ENCODE data around the gene PIGV.

DNA sequence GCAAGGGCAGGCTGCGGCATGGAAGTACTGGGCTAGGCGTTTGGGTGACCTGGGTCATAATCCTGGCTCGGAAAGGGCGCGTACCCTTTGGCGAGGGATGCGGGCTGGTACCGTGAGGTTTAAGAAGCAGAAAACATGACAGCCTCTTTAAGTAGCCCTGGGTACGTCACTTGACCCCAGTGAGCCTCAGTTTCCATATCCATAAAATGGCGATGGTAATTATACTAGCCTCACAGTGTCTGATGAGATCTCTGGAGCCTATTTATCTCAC, 700 bp downstream of the PIGV start:
- TF ChIP-seq, protein P1, sequence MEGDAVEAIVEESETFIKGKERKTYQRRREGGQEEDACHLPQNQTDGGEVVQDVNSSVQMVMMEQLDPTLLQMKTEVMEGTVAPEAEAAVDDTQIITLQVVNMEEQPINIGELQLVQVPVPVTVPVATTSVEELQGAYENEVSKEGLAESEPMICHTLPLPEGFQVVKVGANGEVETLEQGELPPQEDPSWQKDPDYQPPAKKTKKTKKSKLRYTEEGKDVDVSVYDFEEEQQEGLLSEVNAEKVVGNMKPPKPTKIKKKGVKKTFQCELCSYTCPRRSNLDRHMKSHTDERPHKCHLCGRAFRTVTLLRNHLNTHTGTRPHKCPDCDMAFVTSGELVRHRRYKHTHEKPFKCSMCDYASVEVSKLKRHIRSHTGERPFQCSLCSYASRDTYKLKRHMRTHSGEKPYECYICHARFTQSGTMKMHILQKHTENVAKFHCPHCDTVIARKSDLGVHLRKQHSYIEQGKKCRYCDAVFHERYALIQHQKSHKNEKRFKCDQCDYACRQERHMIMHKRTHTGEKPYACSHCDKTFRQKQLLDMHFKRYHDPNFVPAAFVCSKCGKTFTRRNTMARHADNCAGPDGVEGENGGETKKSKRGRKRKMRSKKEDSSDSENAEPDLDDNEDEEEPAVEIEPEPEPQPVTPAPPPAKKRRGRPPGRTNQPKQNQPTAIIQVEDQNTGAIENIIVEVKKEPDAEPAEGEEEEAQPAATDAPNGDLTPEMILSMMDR (IDR thresholded peaks at IDR 0.05), result no peak
- no peak for TF ChIP-seq POLR2A (IDR thresholded peaks at IDR 0.05)

All from testis (tissue), 2 donors.